ENCODE results near the gene SPTLC2.

Gene SPTLC2

DNA sequence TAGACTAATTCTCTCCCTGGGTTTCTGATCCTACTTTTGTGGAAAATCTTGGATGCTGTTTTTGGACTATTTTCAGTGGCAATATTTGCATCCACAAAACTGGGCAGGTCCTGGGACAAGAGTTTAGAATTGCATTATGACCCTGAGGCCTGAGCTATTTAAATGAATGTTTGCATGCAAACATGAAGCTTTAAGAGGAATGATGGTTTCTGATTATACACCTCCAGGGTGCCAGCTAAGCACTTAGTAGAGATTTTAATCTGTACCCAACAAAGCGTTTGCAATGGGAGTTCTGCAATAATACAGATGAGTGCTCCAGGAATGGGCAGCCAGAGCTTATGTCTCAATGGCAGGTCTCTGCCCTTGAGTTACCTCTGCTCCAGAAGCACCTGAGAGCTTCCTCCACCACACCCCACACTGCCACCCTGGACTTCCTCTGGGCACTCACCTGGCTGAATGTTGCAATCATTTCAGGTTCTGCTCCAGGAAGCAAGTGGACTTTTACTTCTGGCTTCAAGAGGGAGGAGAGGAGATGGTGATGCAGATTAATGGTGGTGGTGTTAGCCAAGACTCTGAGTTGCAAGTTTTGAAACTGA, 6.0 kb upstream of the SPTLC2 start:
- Histone ChIP-seq H3K79me2 (ENCODE audit: low read length) (no peaks in the 10 kb centered on the region), H4K20me1 (ENCODE audit: insufficient read depth, low read length) (no peaks in the 10 kb centered on the region), H2AFZ (ENCODE audit: low read length) (no peak overlapping the region), H3K9me2 (replicated peaks; ENCODE audit: insufficient read depth, low read length) (no peaks in the 10 kb centered on the region), H3K4me1 (ENCODE audit: low read length) (no peaks in the 10 kb centered on the region), H3K4me3 (ENCODE audit: low read length) (no peak overlapping the region), H3K9me3 (replicated peaks; ENCODE audit: insufficient read depth, low read length) (no peaks in the 10 kb centered on the region), H3F3A (ENCODE audit: insufficient read depth, low read length) (no peaks in the 10 kb centered on the region), H3K9ac (ENCODE audit: low read length) (no peak overlapping the region), H3K27me3 (replicated peaks; ENCODE audit: insufficient read depth, low read length) (no peaks in the 10 kb centered on the region), H3K36me3 (replicated peaks; ENCODE audit: insufficient read depth, low read length) (no peaks in the 10 kb centered on the region), H3K27ac (ENCODE audit: low read length) (no peak overlapping the region), H3K4me2 (ENCODE audit: low read depth, low read length) (no peak overlapping the region)
- TF ChIP-seq EZH2 (optimal IDR thresholded peaks at IDR 0.05; ENCODE audit: low read depth, low read length): no peak
- no peak for TF ChIP-seq CTCF (IDR thresholded peaks at IDR 0.05; ENCODE audit: low read length)
- no peak for TF ChIP-seq EZH2phosphoT487 (IDR thresholded peaks at IDR 0.05; ENCODE audit: low read length)
- no peak for DNase-seq

DNA sequence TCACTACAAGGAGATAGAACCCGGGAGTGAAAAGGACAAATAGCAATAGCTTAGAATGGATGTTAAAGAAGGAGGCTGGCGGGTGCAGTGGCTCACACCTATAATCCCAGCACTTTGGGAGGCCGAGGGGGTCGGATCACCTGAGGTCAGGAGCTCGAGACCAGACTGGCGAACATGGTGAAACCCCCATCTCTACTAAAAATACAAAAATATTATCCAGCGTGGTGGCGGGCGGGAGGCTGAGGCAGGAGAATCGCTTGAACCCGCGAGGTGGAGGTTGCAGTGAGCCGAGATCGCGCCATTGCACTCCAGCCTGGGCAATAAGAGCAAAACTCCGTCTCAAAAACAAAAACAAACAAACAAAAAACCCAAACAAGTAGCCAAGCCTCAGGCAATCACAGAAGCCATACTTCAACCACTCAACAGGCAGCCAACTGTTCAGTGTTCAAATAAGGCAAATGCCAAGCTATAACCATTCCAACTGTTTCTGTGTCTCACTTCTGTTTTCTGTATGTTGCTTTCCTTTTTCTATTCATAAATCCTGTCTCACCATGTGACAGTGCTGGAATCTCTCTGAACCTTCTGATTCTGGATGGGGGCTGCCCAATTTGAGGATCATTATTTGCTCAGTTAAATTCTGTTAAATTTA, 3.9 kb upstream of the SPTLC2 start:
- H3K36me3 ChIP-seq (replicated peaks; ENCODE audit: insufficient read depth, low read length): no peaks in the 10 kb centered on the region
- H3K4me1 ChIP-seq (ENCODE audit: low read length): no peaks in the 10 kb centered on the region
- no peak for DNase-seq
- no peak overlapping the region for H3K4me2 ChIP-seq (ENCODE audit: low read depth, low read length)
- no peaks in the 10 kb centered on the region for H3K27me3 ChIP-seq (replicated peaks; ENCODE audit: insufficient read depth, low read length)
- no peak overlapping the region for H3K9ac ChIP-seq (ENCODE audit: low read length)
- TF ChIP-seq EZH2 (optimal IDR thresholded peaks at IDR 0.05; ENCODE audit: low read depth, low read length) (no peak), EZH2phosphoT487 (IDR thresholded peaks at IDR 0.05; ENCODE audit: low read length) (no peak), CTCF (IDR thresholded peaks at IDR 0.05; ENCODE audit: low read length) (no peak)
- H3K9me3 ChIP-seq (replicated peaks; ENCODE audit: insufficient read depth, low read length): no peaks in the 10 kb centered on the region
- no peaks in the 10 kb centered on the region for H3F3A ChIP-seq (ENCODE audit: insufficient read depth, low read length)
- H2AFZ ChIP-seq (ENCODE audit: low read length): no peak overlapping the region
- no peak overlapping the region for H3K4me3 ChIP-seq (ENCODE audit: low read length)
- H4K20me1 ChIP-seq (ENCODE audit: insufficient read depth, low read length): no peaks in the 10 kb centered on the region
- no peaks in the 10 kb centered on the region for H3K9me2 ChIP-seq (replicated peaks; ENCODE audit: insufficient read depth, low read length)
- H3K79me2 ChIP-seq (ENCODE audit: low read length): peaks cover 6% of the 10 kb centered on the region
- no peak overlapping the region for H3K27ac ChIP-seq (ENCODE audit: low read length)

DNA sequence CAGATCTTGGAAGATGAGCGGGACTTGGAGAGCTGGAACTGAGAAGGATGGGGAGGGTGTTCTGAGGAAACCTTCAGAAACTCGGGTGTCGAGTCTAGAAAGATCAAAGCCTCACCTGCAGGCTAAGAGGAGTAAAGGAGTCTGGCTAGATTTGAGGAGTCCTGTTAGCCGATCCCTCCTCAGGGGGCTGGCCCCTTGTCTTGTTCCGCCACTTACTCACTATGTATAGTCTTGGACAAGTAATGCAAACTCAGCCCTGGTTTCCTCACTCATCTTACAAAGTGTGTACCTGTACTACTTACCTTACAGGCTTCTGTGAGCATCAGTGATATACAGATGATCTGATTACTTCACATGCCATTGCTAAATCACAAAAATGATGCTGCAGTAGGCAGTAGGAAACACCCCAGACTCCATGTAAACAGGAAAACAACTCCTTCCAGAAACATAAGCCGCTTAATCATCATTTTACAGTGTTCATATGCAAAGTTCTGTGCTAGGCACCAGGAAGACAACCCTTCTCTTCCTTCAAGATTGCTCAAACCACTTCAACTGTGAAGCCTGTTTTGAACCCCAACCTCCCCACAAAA, 2.0 kb upstream of the SPTLC2 start:
- H4K20me1 ChIP-seq (ENCODE audit: insufficient read depth, low read length): no peaks in the 10 kb centered on the region
- H3K9me3 ChIP-seq (replicated peaks; ENCODE audit: insufficient read depth, low read length): no peaks in the 10 kb centered on the region

More for the DNA sequence above, 2.0 kb upstream of the SPTLC2 start:
- Histone ChIP-seq H3K9me2 (replicated peaks; ENCODE audit: insufficient read depth, low read length) (no peaks in the 10 kb centered on the region), H3K27me3 (replicated peaks; ENCODE audit: insufficient read depth, low read length) (no peaks in the 10 kb centered on the region), H3K4me2 (ENCODE audit: low read depth, low read length) (no peak overlapping the region), H3K27ac (ENCODE audit: low read length) (no peak overlapping the region), H2AFZ (ENCODE audit: low read length) (no peak overlapping the region), H3K4me1 (ENCODE audit: low read length) (no peaks in the 10 kb centered on the region), H3K9ac (ENCODE audit: low read length) (no peak overlapping the region), H3K79me2 (ENCODE audit: low read length) (peaks cover 21% of the 10 kb centered on the region), H3K36me3 (replicated peaks; ENCODE audit: insufficient read depth, low read length) (no peaks in the 10 kb centered on the region), H3K4me3 (ENCODE audit: low read length) (no peak overlapping the region), H3F3A (ENCODE audit: insufficient read depth, low read length) (no peaks in the 10 kb centered on the region)
- TF ChIP-seq CTCF (IDR thresholded peaks at IDR 0.05; ENCODE audit: low read length) (no peak), EZH2phosphoT487 (IDR thresholded peaks at IDR 0.05; ENCODE audit: low read length) (no peak), EZH2 (optimal IDR thresholded peaks at IDR 0.05; ENCODE audit: low read depth, low read length) (no peak)
- DNase-seq: no peak
